ENCODE measurements around the gene PTPRM. TPM values are rescaled to one million over a fixed set of nuclear protein-coding genes. Genes with fewer than 3 reads are reported as not detected.

The PTPRM gene
- total RNA-seq, 1 experiment from 2014 or later: 1.4 TPM

GRCh38 chr18:7598167-7599047 lies 31.3 kb downstream of the PTPRM start:
- DNase-seq (ENCODE audit: low spot score): no peak

GRCh38 chr18:7600036-7600435 lies 32.9 kb downstream of the PTPRM start:
- no peak for DNase-seq (ENCODE audit: low spot score)

- DNase-seq (ENCODE audit: low spot score): no peak
These were observed 33.6 kb downstream of the PTPRM start for GRCh38 chr18:7600528-7601245.

GRCh38 chr18:7601246-7601615 lies 34.1 kb downstream of the PTPRM start:
- DNase-seq (ENCODE audit: low spot score): no peak

GRCh38 chr18:7601936-7602335 lies 34.8 kb downstream of the PTPRM start:
- DNase-seq (ENCODE audit: low spot score): no peak

GRCh38 chr18:7603259-7604000 lies 36.3 kb downstream of the PTPRM start:
- no peak for DNase-seq (ENCODE audit: low spot score)

DNA sequence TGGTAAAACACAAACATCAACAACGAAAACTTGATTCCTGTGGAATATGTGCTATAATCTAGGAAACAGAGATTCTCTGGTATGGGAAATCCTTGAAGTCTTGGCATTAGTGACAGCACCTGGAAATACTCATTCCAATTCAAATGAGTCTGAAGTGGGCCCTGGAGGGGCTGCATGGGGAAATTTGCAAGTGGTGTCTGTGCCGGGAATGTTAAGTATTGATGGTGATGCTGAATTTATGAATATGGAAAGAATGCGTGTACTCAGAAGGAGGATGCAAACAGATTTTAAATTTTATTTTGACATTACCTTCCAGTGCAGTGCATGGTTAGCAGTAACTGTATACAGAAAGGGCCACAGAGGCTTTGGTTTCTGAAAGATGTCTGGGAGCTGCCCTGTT lies 37.2 kb downstream of the PTPRM start:
- no peak for DNase-seq (ENCODE audit: low spot score)

- no peak for DNase-seq (ENCODE audit: low spot score)
These were observed 38.6 kb downstream of the PTPRM start for GRCh38 chr18:7605705-7606104.

DNA sequence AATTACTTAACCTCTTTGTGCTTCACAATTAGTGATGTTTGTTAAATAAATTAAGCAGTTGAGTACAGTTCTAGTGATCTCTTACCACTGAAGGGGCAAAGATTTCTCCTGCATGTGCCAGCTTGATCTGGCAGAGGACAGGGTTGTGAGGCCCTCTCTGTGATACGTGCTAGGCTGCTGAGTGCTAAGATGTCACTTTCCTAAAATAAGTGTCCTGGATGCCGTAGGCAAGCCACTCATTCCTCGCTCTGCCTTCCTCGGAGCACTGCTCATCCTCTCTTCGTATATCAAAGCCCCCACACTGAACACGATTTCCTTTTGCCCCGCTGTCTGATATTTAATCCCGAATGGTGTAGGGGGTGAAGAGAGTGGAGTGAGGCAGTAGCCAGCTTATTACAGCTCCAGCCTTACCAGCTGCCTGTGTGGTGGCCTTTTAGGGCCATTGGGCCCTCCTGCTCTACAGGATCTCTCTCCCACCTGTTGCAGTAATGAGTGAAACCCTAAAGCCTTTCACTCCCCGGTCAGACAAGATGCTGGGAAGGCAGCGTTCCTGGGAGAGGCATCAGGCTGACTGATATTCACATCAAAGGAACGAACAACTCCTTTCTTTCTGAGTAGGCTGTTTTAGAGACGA lies 40.5 kb downstream of the PTPRM start:
- no peak for DNase-seq (ENCODE audit: low spot score)

GRCh38 chr18:7608174-7608550 lies 41.0 kb downstream of the PTPRM start:
- DNase-seq (ENCODE audit: low spot score): no peak

DNA sequence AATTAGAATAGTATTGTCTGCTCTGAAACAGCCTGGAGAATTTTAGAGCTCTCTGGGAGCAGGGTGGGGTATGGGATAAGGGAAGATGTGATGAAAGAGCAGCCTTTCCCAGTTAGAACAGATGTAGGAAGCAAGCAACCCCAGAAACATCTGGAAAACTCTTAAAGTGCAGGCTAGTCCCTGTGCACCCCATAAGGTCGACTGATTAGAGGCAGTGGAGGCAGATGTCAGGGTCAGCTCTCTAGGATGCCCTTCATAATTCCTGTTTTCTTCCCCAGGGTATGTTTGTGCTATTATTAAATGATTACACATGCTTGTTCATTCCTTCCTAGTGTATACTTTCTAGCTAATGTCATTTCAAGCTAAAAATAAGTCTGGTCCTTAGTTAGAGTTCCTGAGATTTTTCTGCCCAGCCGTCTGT lies 41.7 kb downstream of the PTPRM start:
- no peak for DNase-seq (ENCODE audit: low spot score)

GRCh38 chr18:7609617-7610016 lies 42.5 kb downstream of the PTPRM start:
- no peak for DNase-seq (ENCODE audit: low spot score)

DNA sequence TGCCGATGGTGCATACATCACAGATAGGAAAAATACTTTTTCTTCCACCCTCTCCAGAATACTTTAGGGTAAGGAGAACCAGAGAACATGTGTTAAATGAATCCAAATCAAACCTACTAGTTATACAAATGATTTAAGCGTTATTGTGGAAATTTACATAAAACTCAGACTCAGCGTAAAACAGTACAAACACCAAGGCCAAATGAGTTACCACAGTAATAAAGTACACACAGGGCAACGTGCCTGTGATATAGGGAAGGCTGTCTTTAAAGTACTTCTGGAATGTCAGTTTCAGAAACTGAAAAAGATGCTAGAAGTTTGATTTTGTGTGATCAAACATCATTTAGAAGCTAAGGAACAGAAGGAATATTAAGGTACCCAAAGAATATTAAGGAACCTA lies 46.9 kb downstream of the PTPRM start:
- DNase-seq (ENCODE audit: low spot score): no peak

GRCh38 chr18:7615840-7616239 lies 48.7 kb downstream of the PTPRM start:
- no peak for DNase-seq (ENCODE audit: low spot score)

DNA sequence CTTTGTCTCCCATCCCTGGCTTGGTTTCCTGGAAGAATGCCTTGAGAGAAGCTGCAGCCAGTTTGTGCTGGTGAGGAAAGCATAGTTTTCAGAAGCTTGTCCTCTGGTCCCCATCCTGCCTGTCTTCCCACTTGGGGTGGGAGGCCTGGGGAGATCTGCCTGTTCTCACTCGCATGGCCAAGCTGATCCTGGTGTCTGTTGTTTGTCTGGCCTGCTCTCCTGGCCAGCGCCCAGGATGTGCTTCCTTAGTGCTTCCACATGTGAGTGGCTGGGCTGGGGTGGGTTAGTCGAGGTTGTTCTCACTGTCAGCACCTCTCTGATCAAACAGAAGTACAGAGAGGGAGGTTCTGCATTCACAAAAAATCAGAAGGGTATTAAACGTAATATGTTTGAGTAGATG lies 49.5 kb downstream of the PTPRM start:
- no peak for DNase-seq (ENCODE audit: low spot score)

DNA sequence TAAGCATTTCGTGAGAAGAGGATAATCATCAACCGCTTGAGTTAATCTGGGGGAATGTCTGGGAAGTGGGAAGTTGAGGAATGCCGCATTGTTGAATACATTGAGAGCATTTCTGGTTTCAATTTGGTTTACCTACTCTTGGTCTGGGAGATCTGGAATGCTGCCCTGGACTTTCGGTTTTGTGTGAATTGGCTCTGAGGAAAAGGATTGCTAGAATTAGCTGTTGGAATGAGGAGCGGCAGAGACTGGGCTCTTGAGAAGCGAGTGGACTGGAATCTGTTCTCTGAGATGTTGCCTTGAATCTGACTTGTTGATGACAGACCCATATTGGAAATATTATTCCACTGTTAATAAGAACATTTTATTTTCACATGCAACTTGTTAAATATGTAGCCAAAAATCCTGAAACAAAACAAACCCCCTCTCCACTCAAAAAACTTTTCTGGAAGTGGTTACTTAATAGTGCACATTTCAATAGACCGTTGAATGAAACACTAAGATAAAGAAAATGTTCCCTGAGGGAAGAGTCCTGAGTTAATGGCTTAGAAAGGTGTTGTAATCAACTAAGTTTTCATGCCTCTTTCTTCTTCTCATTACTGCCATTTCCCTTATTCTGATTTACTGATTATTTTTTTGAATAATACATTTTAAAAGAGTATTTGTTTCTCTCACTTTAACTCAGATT lies 50.8 kb downstream of the PTPRM start:
- no peak for DNase-seq (ENCODE audit: low spot score)

- no peak for DNase-seq (ENCODE audit: low spot score)
These were observed 51.9 kb downstream of the PTPRM start for GRCh38 chr18:7618891-7619442.

GRCh38 chr18:7619676-7620075 lies 52.6 kb downstream of the PTPRM start:
- no peak for DNase-seq (ENCODE audit: low spot score)

GRCh38 chr18:7622721-7623120 lies 55.6 kb downstream of the PTPRM start:
- DNase-seq (ENCODE audit: low spot score): no peak

GRCh38 chr18:7623681-7624080 lies 56.6 kb downstream of the PTPRM start:
- DNase-seq (ENCODE audit: low spot score): no peak

DNA sequence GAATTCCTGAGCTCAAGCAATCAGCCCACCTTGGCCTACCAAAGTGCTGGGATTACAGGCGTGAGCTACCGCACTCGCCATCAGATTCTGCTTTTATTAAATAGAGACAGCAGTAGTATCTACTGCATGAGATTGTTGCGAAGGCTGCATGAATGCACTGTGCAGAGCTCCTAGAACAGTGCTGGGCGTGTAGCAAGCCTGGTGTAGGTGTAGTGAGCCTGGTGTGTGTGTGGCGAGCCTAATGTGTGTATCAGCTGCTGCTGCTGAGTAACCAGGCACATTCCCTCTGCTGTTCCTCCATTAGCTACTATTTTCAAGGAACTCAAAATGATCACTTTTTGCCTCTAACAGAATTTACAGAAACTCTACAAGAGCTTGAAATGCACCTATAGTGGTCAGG lies 57.6 kb downstream of the PTPRM start:
- no peak for DNase-seq (ENCODE audit: low spot score)

Data from HT-29 (cell line).